Type B pancreatic cell (in vitro differentiated cells): ENCODE data around the gene OVOL3. TPM values are rescaled to one million over a fixed set of nuclear protein-coding genes. Genes with fewer than 3 reads are reported as not detected.

Source experiments
- DNase-seq: peaks from one replicate; pipeline ENCODE4 v3.0.0; 2021; ENCODE audit warnings: mixed read lengths; ENCODE audit not compliant: unreplicated experiment; ENCODE audit errors: extremely low spot score
- H3K27ac Mint-ChIP-seq: 2 replicates; pipeline ENCODE4 v1.8.0; 2021; ENCODE audit warnings: mild to moderate bottlenecking, mixed read lengths
- H3K27me3 Mint-ChIP-seq: 2 replicates; pipeline ENCODE4 v1.8.0; 2021; ENCODE audit warnings: mixed read lengths
- H3K36me3 Mint-ChIP-seq: 2 replicates; pipeline ENCODE4 v1.8.0; 2021; ENCODE audit warnings: mixed read lengths
- H3K4me1 Mint-ChIP-seq: one replicate; pipeline ENCODE4 v1.8.0; 2021; ENCODE audit warnings: mixed read lengths; ENCODE audit not compliant: unreplicated experiment
- H3K4me3 Mint-ChIP-seq: 2 replicates; pipeline ENCODE4 v1.8.0; 2021; ENCODE audit warnings: mild to moderate bottlenecking, mixed read lengths
- H3K9me3 Mint-ChIP-seq: 2 replicates; pipeline ENCODE4 v1.8.0; 2021; ENCODE audit warnings: mixed read lengths
- CTCF ChIP-seq: fragments of 200-600 bp; sonication (generic); conservative IDR thresholded peaks from 2 replicates; pipeline ENCODE4 v1.5.0; 2021; ENCODE audit warnings: antibody characterized with exemption, mild to moderate bottlenecking
- total RNA-seq: library from RNA; stranded (reverse); gene quantifications from 2 replicates; pipeline ENCODE4 v1.2.1, GENCODE V29; 2021; ENCODE audit warnings: low replicate concordance

Gene OVOL3
- total RNA-seq, 1 donor from 2014 or later, result not detected

GRCh38 chr19:36084231-36085009 is 26.5 kb upstream of the OVOL3 start:
- no peak for DNase-seq
- no peak for TF ChIP-seq CTCF
- Mint-ChIP-seq H3K4me3 (no peak overlapping the region), H3K9me3 (no peaks in the 10 kb centered on the region), H3K36me3 (peaks cover 3% of the 10 kb centered on the region), H3K27me3 (no peaks in the 10 kb centered on the region), H3K27ac (no peak overlapping the region), H3K4me1 (no peaks in the 10 kb centered on the region)

DNA sequence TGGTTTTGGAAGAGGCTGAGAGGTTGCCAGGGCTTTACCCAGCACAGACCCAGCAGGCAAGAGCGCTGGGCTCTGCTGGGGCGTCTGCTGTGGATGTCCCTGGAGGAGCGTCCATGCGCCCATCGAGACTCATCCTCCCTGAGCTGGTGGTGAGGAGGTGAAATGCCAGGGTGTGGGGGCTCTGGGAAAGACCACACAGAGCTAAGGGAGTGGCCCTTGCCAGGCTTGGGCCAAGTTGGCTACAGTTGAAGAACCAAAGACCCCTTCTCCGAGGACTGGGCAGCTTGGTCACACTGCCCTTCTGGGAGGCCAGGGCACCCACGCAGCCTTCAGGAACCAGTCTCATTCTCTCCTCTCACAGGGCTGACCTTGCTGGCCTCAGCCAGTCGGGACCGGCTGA is 24.6 kb upstream of the OVOL3 start:
- DNase-seq, result no peak
- H3K36me3 Mint-ChIP-seq, result peaks cover 3% of the 10 kb centered on the region
- no peaks in the 10 kb centered on the region for H3K27me3 Mint-ChIP-seq
- no peak for TF ChIP-seq CTCF
- no peak overlapping the region for H3K4me3 Mint-ChIP-seq
- H3K27ac Mint-ChIP-seq, result no peak overlapping the region
- no peaks in the 10 kb centered on the region for H3K9me3 Mint-ChIP-seq
- no peaks in the 10 kb centered on the region for H3K4me1 Mint-ChIP-seq

DNA sequence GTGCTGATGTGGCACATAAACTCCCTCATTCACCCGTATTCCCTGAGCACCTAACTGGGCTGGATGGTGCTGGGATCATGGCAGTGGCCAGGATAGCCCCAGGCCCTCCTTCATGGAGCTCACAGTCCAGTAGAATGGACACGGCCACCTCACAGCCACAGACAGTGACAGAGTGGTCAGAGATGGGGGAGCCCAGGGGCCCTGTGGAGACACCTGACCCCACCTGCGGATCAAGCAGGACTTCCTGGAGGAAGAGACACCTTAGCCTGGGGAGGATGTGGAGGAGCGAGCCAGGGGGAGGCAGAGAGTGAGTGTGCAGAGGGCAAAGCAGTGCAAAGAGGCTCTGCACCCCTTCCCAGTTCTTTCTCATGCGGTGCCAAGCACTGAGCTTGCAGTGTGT is 21.1 kb upstream of the OVOL3 start:
- H3K27me3 Mint-ChIP-seq, result no peaks in the 10 kb centered on the region
- DNase-seq, result no peak
- no peak overlapping the region for H3K4me3 Mint-ChIP-seq
- H3K4me1 Mint-ChIP-seq, result no peaks in the 10 kb centered on the region
- peaks cover 3% of the 10 kb centered on the region for H3K36me3 Mint-ChIP-seq
- H3K9me3 Mint-ChIP-seq, result no peaks in the 10 kb centered on the region
- H3K27ac Mint-ChIP-seq, result no peak overlapping the region
- no peak for TF ChIP-seq CTCF

- TF ChIP-seq CTCF, result no peak
- H3K36me3 Mint-ChIP-seq, result peaks cover 3% of the 10 kb centered on the region
- H3K9me3 Mint-ChIP-seq, result no peaks in the 10 kb centered on the region
Observed at GRCh38 chr19:36090910-36091695, 19.8 kb upstream of the OVOL3 start.

DNA sequence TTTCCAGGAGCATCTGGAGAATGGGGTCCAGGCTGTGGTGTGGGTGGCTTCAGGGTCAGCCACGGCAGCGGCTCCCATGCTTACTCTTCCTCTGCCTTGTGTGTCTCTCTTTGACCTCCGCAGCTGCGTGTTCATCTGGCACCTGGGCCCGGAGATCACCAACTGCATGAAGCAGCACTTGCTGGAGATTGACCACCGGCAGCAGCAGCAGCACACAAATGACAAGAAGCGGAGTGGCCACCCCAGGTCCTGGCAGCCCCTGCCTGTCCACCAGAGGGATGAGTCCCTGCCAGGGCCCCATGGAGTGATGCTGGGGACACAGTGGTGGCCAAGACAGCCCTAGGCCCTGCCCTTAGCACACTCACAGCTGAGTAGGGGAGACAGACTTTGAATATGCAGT is 18.4 kb upstream of the OVOL3 start:
- no peaks in the 10 kb centered on the region for H3K9me3 Mint-ChIP-seq
- H3K36me3 Mint-ChIP-seq, result peaks cover 3% of the 10 kb centered on the region
- H3K27ac Mint-ChIP-seq, result no peak overlapping the region
- no peak for DNase-seq
- TF ChIP-seq CTCF, result no peak
- H3K27me3 Mint-ChIP-seq, result no peaks in the 10 kb centered on the region
- H3K4me1 Mint-ChIP-seq, result no peaks in the 10 kb centered on the region
- H3K4me3 Mint-ChIP-seq, result no peak overlapping the region

More at GRCh38 chr19:36090910-36091695, 19.8 kb upstream of the OVOL3 start:
- no peak for DNase-seq
- Mint-ChIP-seq H3K27ac (peak overlapping the region; percentile 73), H3K27me3 (no peaks in the 10 kb centered on the region), H3K4me1 (no peaks in the 10 kb centered on the region), H3K4me3 (no peak overlapping the region)
